Fibroblast of lung (primary cell): ENCODE data around the gene PODN. TPM values are rescaled to one million over a fixed set of nuclear protein-coding genes. Genes with fewer than 3 reads are reported as not detected.

ENCODE experiments used
- DNase-seq, 2 donors: peaks; one replicate each; pipeline versions ENCODE4 v3.0.0 to v3.0.0-alpha.2; 2010; ENCODE audit warnings: low read depth in 2 of 2
- H2AFZ ChIP-seq: 2 replicates; pipeline ENCODE4 v1.5.1; 2012; ENCODE audit warnings: low read length, control low read depth, inconsistent platforms
- H3K27ac ChIP-seq: 2 replicates; pipeline ENCODE4 v1.5.1; 2011; ENCODE audit warnings: low read length, control low read depth; ENCODE audit not compliant: insufficient read depth
- H3K27me3 ChIP-seq: 2 replicates; pipeline ENCODE4 v1.5.1; 2011; ENCODE audit warnings: mild to moderate bottlenecking, low read length; ENCODE audit not compliant: control insufficient read depth, insufficient read depth
- H3K36me3 ChIP-seq: 2 replicates; pipeline ENCODE4 v1.5.1; 2011; ENCODE audit warnings: low read length; ENCODE audit not compliant: control insufficient read depth, insufficient read depth
- H3K4me1 ChIP-seq: 2 replicates; pipeline ENCODE4 v1.5.1; 2011; ENCODE audit warnings: low read length; ENCODE audit not compliant: control insufficient read depth, insufficient read depth; ENCODE audit errors: extremely low read depth
- H3K4me2 ChIP-seq: 2 replicates; pipeline ENCODE4 v1.5.1; 2011; ENCODE audit warnings: low read length, control low read depth; ENCODE audit not compliant: insufficient read depth; ENCODE audit errors: extremely low read depth
- H3K4me3 ChIP-seq, 4 experiments: fragments of 200-600 bp in 1 of 4; sonication (generic) in 1 of 4; replicated peaks in 1 of 4; 2 replicates each; pipeline ENCODE4 v1.5.1; 2011 to 2016; ENCODE audit warnings: low read length in 4 of 4, low read depth in 3 of 4, mild to moderate bottlenecking in 3 of 4, control low read depth in 2 of 4, inconsistent platforms in 1 of 4, mixed read lengths in 1 of 4; ENCODE audit not compliant: insufficient read depth in 1 of 4; ENCODE audit errors: control extremely low read depth in 1 of 4
- H3K79me2 ChIP-seq: 2 replicates; pipeline ENCODE4 v1.5.1; 2012; ENCODE audit warnings: mild to moderate bottlenecking, low read length, inconsistent platforms; ENCODE audit not compliant: control insufficient read depth, insufficient read depth
- H3K9ac ChIP-seq: 2 replicates; pipeline ENCODE4 v1.5.1; 2011; ENCODE audit warnings: mild to moderate bottlenecking, low read length, control low read depth; ENCODE audit not compliant: insufficient read depth
- H3K9me3 ChIP-seq: 2 replicates; pipeline ENCODE4 v1.5.1; 2012; ENCODE audit warnings: low read depth, low read length; ENCODE audit not compliant: control insufficient read depth, insufficient read depth
- H4K20me1 ChIP-seq: 2 replicates; pipeline ENCODE4 v1.5.1; 2011; ENCODE audit warnings: low read length; ENCODE audit not compliant: control insufficient read depth, insufficient read depth; ENCODE audit errors: extremely low read depth
- CTCF ChIP-seq, 2 donors: IDR thresholded peaks in 1 of 2; conservative IDR thresholded peaks in 1 of 2; 1 replicate in 1 of 2; 2 replicates in 1 of 2; pipeline ENCODE4 v1.5.1; 2011 to 2012; ENCODE audit warnings: low read length in 2 of 2, control low read depth in 1 of 2, inconsistent platforms in 1 of 2, low read depth in 1 of 2, mild to moderate bottlenecking in 1 of 2
- EZH2 ChIP-seq: IDR thresholded peaks from 2 replicates; pipeline ENCODE4 v1.5.1; 2012; ENCODE audit warnings: low read length, control low read depth, mild to moderate bottlenecking; ENCODE audit errors: missing control alignments
- polyA plus RNA-seq, 2 donors: library from polyadenylated mRNA; depleted of rRNA in 1 of 2; stranded (reverse) in 1 of 2; unstranded in 1 of 2; fragments of >200 nt; gene quantifications; 2 replicates each; pipeline ENCODE4 v1.2.1, GENCODE V29; 2011 to 2012; ENCODE audit warnings: missing spikeins in 1 of 2
- total RNA-seq: library from RNA; depleted of rRNA; stranded (reverse); fragments of >200 nt; gene quantifications from 2 replicates; pipeline ENCODE4 v1.2.1, GENCODE V29; 2014

The PODN gene
- total and polyA plus RNA-seq, 2 donors (not counting 1 experiment from before 2014, with no cell fraction given) = 31.6 to 49.7 TPM

DNA sequence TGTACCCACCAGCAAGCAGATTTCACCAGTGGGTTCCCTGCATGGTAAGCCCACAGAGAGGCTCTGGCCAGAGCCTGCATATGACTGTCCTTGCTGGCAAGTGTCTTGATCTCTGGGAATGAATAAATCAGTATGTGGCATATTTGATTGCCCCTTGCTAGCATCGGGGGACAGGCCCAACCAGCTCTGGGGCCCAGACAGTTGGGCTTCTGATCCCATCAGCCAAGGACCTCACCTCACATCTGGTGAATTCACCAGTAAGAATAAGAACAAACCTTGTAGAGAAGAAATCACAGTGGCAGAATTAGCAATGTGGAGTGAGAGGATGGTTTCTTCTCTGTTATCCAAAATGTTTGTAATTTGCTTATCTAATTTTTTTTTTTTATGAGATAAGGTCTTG, 64.5 kb downstream of the PODN start:
- Histone ChIP-seq H3K4me2 (no peak overlapping the region), H2AFZ (no peak overlapping the region), H3K4me1 (peaks cover 27% of the 10 kb centered on the region), H3K27ac (no peak overlapping the region), H3K27me3 (no peaks in the 10 kb centered on the region), H3K4me3 (no peak overlapping the region), H3K9me3 (no peaks in the 10 kb centered on the region), H3K79me2 (no peaks in the 10 kb centered on the region), H3K36me3 (no peaks in the 10 kb centered on the region), H4K20me1 (no peaks in the 10 kb centered on the region), H3K9ac (no peak overlapping the region)
- no peak for DNase-seq
- TF ChIP-seq CTCF (conservative IDR thresholded peaks at IDR 0.05 in 1 of 2, IDR thresholded peaks at IDR 0.05 in 1 of 2; ENCODE audit: low read depth in 1 of 2, low read length in 2 of 2) (no peak), EZH2 (no peak)

- Histone ChIP-seq H3K4me2 (no peak overlapping the region), H3K36me3 (no peaks in the 10 kb centered on the region), H2AFZ (no peak overlapping the region), H3K27me3 (no peaks in the 10 kb centered on the region), H3K4me3 (no peak overlapping the region), H3K9ac (no peak overlapping the region), H3K27ac (no peak overlapping the region), H4K20me1 (no peaks in the 10 kb centered on the region), H3K9me3 (no peaks in the 10 kb centered on the region), H3K4me1 (peaks cover 20% of the 10 kb centered on the region), H3K79me2 (no peaks in the 10 kb centered on the region)
- DNase-seq = no peak
- no peak for TF ChIP-seq EZH2
- no peak for TF ChIP-seq CTCF (conservative IDR thresholded peaks at IDR 0.05 in 1 of 2, IDR thresholded peaks at IDR 0.05 in 1 of 2; ENCODE audit: low read depth in 1 of 2, low read length in 2 of 2)
Observed at GRCh38 chr1:53127546-53127945, 65.5 kb downstream of the PODN start.

DNA sequence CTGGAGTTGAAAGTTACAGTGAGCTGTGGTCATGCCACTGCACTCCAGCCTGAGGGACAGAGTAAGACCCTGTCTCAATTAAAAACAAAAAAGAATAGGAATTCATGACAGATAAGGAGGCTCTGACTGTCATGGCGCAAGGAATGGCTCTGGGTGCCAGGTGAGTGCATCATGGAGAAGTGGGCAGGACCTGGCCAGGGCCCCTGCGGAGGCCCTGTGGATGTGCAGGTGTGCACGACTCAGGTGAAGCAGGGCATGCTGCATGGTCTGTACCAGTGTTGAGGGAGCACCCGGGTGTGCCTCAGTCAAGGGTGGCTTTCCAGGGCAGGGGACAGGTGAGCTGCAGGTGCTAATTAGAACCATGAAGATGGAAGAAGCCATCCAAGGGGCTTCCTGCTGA, 66.4 kb downstream of the PODN start:
- Histone ChIP-seq H3K79me2 (no peaks in the 10 kb centered on the region), H3K4me3 (no peak overlapping the region), H3K4me2 (no peak overlapping the region), H4K20me1 (no peaks in the 10 kb centered on the region), H3K9ac (no peak overlapping the region), H3K27ac (no peak overlapping the region), H3K4me1 (peaks cover 12% of the 10 kb centered on the region), H3K36me3 (no peaks in the 10 kb centered on the region), H3K9me3 (no peaks in the 10 kb centered on the region), H3K27me3 (no peaks in the 10 kb centered on the region), H2AFZ (no peak overlapping the region)
- no peak for DNase-seq
- TF ChIP-seq CTCF (conservative IDR thresholded peaks at IDR 0.05 in 1 of 2, IDR thresholded peaks at IDR 0.05 in 1 of 2; ENCODE audit: low read depth in 1 of 2, low read length in 2 of 2) (no peak), EZH2 (no peak)
